ENCODE measurements around the gene ADAM10. TPM values are rescaled to one million over a fixed set of nuclear protein-coding genes. Genes with fewer than 3 reads are reported as not detected.

ADAM10 gene
- total RNA-seq, 1 donor from 2014 or later: 125 TPM

GRCh38 chr15:58584789-58585461 is 164.6 kb downstream of the ADAM10 start:
- Histone ChIP-seq H3K4me3 (ENCODE audit: low read depth, low read length) (no peak overlapping the region), H3K27me3 (ENCODE audit: control insufficient read depth, insufficient read depth, low read length) (no peaks in the 10 kb centered on the region), H3K36me3 (ENCODE audit: control insufficient read depth, insufficient read depth, low read length) (no peaks in the 10 kb centered on the region)
- TF ChIP-seq, protein P1, sequence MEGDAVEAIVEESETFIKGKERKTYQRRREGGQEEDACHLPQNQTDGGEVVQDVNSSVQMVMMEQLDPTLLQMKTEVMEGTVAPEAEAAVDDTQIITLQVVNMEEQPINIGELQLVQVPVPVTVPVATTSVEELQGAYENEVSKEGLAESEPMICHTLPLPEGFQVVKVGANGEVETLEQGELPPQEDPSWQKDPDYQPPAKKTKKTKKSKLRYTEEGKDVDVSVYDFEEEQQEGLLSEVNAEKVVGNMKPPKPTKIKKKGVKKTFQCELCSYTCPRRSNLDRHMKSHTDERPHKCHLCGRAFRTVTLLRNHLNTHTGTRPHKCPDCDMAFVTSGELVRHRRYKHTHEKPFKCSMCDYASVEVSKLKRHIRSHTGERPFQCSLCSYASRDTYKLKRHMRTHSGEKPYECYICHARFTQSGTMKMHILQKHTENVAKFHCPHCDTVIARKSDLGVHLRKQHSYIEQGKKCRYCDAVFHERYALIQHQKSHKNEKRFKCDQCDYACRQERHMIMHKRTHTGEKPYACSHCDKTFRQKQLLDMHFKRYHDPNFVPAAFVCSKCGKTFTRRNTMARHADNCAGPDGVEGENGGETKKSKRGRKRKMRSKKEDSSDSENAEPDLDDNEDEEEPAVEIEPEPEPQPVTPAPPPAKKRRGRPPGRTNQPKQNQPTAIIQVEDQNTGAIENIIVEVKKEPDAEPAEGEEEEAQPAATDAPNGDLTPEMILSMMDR (IDR thresholded peaks at IDR 0.05; ENCODE audit: insufficient read depth, low read length, poor library complexity, severe bottlenecking): no peak
- DNase-seq (ENCODE audit: low read depth): no peak

- H3K27me3 ChIP-seq (ENCODE audit: control insufficient read depth, insufficient read depth, low read length): no peaks in the 10 kb centered on the region
- H3K36me3 ChIP-seq (ENCODE audit: control insufficient read depth, insufficient read depth, low read length): no peaks in the 10 kb centered on the region
- DNase-seq (ENCODE audit: low read depth): no peak
- TF ChIP-seq, protein P1 (IDR thresholded peaks at IDR 0.05; ENCODE audit: insufficient read depth, low read length, poor library complexity, severe bottlenecking): no peak
- H3K4me3 ChIP-seq (ENCODE audit: low read depth, low read length): no peak overlapping the region
These were observed 166.2 kb downstream of the ADAM10 start for GRCh38 chr15:58583171-58583908.

DNA sequence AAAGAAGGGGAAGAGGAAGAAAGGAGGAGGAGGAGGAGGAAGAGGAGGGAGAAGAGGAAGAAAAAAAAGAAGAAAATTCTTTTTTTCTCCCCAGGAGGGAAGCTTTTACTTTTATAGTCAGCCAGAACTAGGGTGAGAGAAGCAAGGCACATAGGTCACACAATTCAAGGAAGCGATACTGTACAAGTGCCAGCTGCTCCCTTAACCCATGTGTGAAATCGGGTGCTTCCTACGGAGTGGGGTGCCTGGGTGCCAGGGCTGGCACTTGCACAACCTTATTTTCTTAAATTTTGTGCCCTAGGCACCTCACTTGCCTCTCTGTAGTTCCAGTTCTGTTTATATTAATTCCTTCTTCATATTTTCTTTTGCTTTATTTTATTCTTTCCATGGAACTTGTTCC is 167.3 kb downstream of the ADAM10 start:
- Histone ChIP-seq H3K27me3 (ENCODE audit: control insufficient read depth, insufficient read depth, low read length) (no peaks in the 10 kb centered on the region), H3K4me3 (ENCODE audit: low read depth, low read length) (no peak overlapping the region), H3K36me3 (ENCODE audit: control insufficient read depth, insufficient read depth, low read length) (no peaks in the 10 kb centered on the region)
- TF ChIP-seq, protein P1 (IDR thresholded peaks at IDR 0.05; ENCODE audit: insufficient read depth, low read length, poor library complexity, severe bottlenecking): no peak
- no peak for DNase-seq (ENCODE audit: low read depth)

GRCh38 chr15:58576657-58577056 is 172.8 kb downstream of the ADAM10 start:
- no peak overlapping the region for H3K4me3 ChIP-seq (ENCODE audit: low read depth, low read length)
- no peaks in the 10 kb centered on the region for H3K36me3 ChIP-seq (ENCODE audit: control insufficient read depth, insufficient read depth, low read length)
- H3K27me3 ChIP-seq (ENCODE audit: control insufficient read depth, insufficient read depth, low read length): no peaks in the 10 kb centered on the region
- TF ChIP-seq, protein P1 (IDR thresholded peaks at IDR 0.05; ENCODE audit: insufficient read depth, low read length, poor library complexity, severe bottlenecking): no peak
- DNase-seq (ENCODE audit: low read depth): no peak

DNA sequence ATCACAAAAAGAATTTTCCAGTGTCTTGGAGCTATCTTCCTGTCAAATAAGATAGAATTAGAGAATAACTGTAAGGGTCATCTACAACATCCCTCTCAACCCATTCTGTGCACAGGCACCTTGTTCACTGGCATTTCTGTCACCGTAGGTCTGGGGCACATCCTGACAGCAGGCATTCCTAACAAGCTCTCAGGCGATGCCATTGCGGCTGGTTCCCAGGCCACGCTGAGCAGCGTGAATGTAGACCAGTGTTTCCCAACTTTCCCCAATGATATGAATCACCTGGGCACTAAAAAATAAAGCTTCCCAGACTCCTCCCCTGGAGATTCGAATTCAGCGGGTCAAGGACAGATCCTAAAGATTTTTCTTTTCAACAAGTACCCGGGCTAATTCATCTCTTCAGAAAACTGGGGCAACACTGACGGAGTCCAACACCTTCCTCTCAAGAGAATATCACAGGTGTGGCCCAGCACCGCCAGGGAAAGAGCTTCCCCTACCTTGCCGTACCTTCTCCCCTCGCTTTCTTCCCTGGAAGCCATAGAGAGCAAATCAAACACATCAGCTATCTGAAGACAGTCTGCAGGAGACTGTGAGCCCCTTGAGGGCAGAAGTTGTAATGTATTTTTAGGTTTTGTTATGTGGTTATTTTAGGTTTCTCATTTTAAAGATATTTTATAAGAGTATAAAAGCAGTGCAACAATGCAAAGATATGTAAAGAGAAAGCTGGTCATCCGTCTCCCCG is 174.3 kb downstream of the ADAM10 start:
- no peak overlapping the region for H3K4me3 ChIP-seq (ENCODE audit: low read depth, low read length)
- DNase-seq (ENCODE audit: low read depth): no peak
- H3K27me3 ChIP-seq (ENCODE audit: control insufficient read depth, insufficient read depth, low read length): no peaks in the 10 kb centered on the region
- H3K36me3 ChIP-seq (ENCODE audit: control insufficient read depth, insufficient read depth, low read length): no peaks in the 10 kb centered on the region
- TF ChIP-seq, protein P1 (IDR thresholded peaks at IDR 0.05; ENCODE audit: insufficient read depth, low read length, poor library complexity, severe bottlenecking): no peak
